Uterus (tissue), 4 donors: ENCODE data around the gene INPP5D. TPM values are rescaled to one million over a fixed set of nuclear protein-coding genes. Genes with fewer than 3 reads are reported as not detected.
A peak's percentile ranks its signal among the peaks of the same experiment; 100 is the strongest.
"Not testable (repeated sequence)": the region's sequence is repeated elsewhere in the genome, so short reads cannot be mapped to it uniquely, and the experiment has no call there.

Experiments
- DNase-seq, 2 donors: peaks; one replicate each; pipeline ENCODE4 v3.0.0-alpha.2; 2019 to 2020
- H3K27ac ChIP-seq, 2 donors: fragments of 200-600 bp; sonication (generic); 1 replicate in 1 of 2; 2 replicates in 1 of 2; pipeline ENCODE4 v1.5.1; 2016 to 2018
- H3K27me3 ChIP-seq, 2 donors: fragments of 200-600 bp; sonication (generic); one replicate each; pipeline ENCODE4 v1.5.1; 2018 to 2019; ENCODE audit warnings: control low read depth in 1 of 2
- H3K36me3 ChIP-seq, 2 donors: fragments of 200-600 bp; sonication (generic); one replicate each; pipeline ENCODE4 v1.5.1; 2019; ENCODE audit warnings: control low read depth in 1 of 2
- H3K4me1 ChIP-seq, 2 donors: fragments of 200-600 bp; sonication (generic); one replicate each; pipeline ENCODE4 v1.5.1; 2018 to 2019; ENCODE audit warnings: control low read depth in 1 of 2
- H3K4me3 ChIP-seq, 2 donors: fragments of 200-600 bp; sonication (generic); 1 replicate in 1 of 2; 2 replicates in 1 of 2; pipeline ENCODE4 v1.5.1; 2018 to 2019; ENCODE audit warnings: mild to moderate bottlenecking in 1 of 2
- H3K9me3 ChIP-seq, 2 donors: fragments of 200-600 bp; sonication (generic); one replicate each; pipeline ENCODE4 v1.5.1; 2019; ENCODE audit warnings: control low read depth in 1 of 2
- POLR2A ChIP-seq, 2 donors: fragments of 450-650 bp; IDR thresholded peaks; one replicate each; pipeline ENCODE4 v1.6.1; 2016; ENCODE audit warnings: antibody characterized with exemption in 2 of 2, mild to moderate bottlenecking in 1 of 2, moderate library complexity in 1 of 2
- intact Hi-C: fragments of 100-400 bp; cut with DNase I; formaldehyde crosslinking; loops from one replicate; pipeline ENCODE4 v1.15.1; 2023; ENCODE audit warnings: low total_unique reads
- total RNA-seq, 4 donors: library from RNA; depleted of rRNA in 3 of 4; stranded (reverse); fragments of >200 nt in 3 of 4; gene quantifications; one replicate each; pipeline versions ENCODE4 v1.1.0 to v1.2.4, GENCODE V29; 2014 to 2023
- TF ChIP-seq, protein P1 (sequence below), 4 experiments: fragments of 200-600 bp in 2 of 4; fragments of 450-650 bp in 2 of 4; sonication (generic) in 2 of 4; IDR thresholded peaks; one replicate each; pipeline ENCODE4 v1.5.1; 2016 to 2019; ENCODE audit warnings: antibody characterized with exemption in 4 of 4, mild to moderate bottlenecking in 2 of 4, moderate library complexity in 1 of 4
- donor health status: DM: yes; HTN: yes; CAD: no.

Gene INPP5D
- total RNA-seq, 4 donors from 2014 or later = 14.2 to 37.9 (median 22.3) TPM

DNA sequence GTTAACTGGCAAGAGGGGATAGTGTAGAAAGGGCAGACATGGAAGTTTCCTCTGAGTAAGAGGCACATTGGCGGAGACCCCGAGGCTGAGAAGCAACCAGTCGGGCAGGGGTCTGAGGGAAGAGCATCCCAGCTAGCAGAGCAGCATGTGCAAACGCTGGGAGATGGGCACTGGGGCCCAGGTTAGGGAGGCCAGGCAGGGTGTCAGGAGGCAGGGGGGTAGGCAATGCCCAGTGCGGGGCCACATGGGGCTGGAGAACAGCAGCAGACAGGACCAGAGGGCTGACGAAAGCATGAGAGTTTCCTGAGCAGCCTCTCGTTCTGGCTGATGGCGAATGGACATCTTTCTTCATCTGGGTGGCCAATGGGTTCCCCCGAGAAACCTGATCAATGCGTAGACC is 88.2 kb downstream of the INPP5D start:
- DNase-seq = no peak
- Histone ChIP-seq H3K9me3 (no peaks in the 10 kb centered on the region), H3K27ac (no peak overlapping the region), H3K4me3 (no peak overlapping the region), H3K27me3 (no peaks in the 10 kb centered on the region), H3K36me3 (no peaks in the 10 kb centered on the region), H3K4me1 (no peaks in the 10 kb centered on the region)
- TF ChIP-seq, protein P1, sequence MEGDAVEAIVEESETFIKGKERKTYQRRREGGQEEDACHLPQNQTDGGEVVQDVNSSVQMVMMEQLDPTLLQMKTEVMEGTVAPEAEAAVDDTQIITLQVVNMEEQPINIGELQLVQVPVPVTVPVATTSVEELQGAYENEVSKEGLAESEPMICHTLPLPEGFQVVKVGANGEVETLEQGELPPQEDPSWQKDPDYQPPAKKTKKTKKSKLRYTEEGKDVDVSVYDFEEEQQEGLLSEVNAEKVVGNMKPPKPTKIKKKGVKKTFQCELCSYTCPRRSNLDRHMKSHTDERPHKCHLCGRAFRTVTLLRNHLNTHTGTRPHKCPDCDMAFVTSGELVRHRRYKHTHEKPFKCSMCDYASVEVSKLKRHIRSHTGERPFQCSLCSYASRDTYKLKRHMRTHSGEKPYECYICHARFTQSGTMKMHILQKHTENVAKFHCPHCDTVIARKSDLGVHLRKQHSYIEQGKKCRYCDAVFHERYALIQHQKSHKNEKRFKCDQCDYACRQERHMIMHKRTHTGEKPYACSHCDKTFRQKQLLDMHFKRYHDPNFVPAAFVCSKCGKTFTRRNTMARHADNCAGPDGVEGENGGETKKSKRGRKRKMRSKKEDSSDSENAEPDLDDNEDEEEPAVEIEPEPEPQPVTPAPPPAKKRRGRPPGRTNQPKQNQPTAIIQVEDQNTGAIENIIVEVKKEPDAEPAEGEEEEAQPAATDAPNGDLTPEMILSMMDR (IDR thresholded peaks at IDR 0.05) = no peak
- TF ChIP-seq POLR2A (IDR thresholded peaks at IDR 0.05) = no peak
- intact Hi-C loops = no loop called here

DNA sequence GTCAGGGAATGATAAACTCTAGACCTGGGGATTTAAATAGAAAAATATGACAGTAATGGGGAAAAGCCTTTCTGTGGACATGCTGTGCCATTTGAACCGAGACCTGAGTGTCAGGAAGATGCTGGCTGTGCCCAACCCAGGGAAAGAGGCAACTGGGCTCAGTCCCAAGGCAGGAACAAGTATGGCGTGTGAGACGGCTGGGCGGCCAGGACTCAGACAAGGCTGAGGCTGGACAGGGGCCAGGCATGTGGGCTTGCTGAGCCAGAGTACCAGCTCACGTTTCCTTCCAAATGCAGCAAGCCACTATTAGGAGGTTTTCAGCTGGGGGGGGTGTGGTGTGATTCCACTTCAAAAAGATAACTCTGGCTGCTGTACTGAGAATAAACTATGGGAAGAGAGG is 92.4 kb downstream of the INPP5D start:
- Histone ChIP-seq H3K4me1 (no peaks in the 10 kb centered on the region), H3K27ac (no peak overlapping the region), H3K27me3 (no peaks in the 10 kb centered on the region), H3K36me3 (no peaks in the 10 kb centered on the region), H3K9me3 (no peaks in the 10 kb centered on the region), H3K4me3 (no peak overlapping the region)
- intact Hi-C loops = no loop called here
- no peak for TF ChIP-seq POLR2A (IDR thresholded peaks at IDR 0.05)
- peak in 1 of 2 donors; percentile 21 for DNase-seq

- Histone ChIP-seq H3K36me3 (no peaks in the 10 kb centered on the region), H3K4me3 (no peak overlapping the region), H3K4me1 (no peaks in the 10 kb centered on the region), H3K27ac (no peak overlapping the region), H3K27me3 (no peaks in the 10 kb centered on the region), H3K9me3 (no peaks in the 10 kb centered on the region)
- no peak for TF ChIP-seq POLR2A (IDR thresholded peaks at IDR 0.05)
- no peak for DNase-seq
- intact Hi-C loops = no loop called here
Measured at GRCh38 chr2:233153146-233153798, 93.1 kb downstream of the INPP5D start.

DNA sequence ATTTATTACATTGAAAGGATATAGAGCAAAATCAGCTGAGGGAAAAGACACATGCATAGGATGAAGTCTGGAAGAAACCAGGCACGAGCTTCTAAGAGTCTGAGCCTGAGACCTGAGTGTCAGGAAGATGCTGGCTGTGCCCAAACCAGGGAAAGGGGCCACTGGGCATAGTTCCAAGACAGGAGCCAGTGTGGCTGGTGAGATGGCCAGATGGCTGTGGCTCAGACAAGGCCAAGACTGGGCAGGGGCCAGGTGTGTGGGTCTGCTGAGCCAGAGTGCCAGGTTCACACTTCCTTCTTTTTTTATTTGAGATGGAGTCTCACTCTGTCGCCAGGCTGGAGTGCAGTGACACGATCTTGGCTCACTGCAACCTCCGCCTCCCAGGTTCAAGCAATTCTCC is 95.9 kb downstream of the INPP5D start:
- H3K27ac ChIP-seq = no peak overlapping the region
- intact Hi-C loops = no loop called here

GRCh38 chr2:233156461-233156860 is 96.3 kb downstream of the INPP5D start:
- H3K27me3 ChIP-seq, H3K27ac ChIP-seq, H3K9me3 ChIP-seq, H3K4me1 ChIP-seq, intact Hi-C loops, DNase-seq, H3K4me3 ChIP-seq, H3K36me3 ChIP-seq: not testable (repeated sequence)

More for the DNA sequence above, 95.9 kb downstream of the INPP5D start:
- Histone ChIP-seq H3K4me1 (no peaks in the 10 kb centered on the region), H3K36me3 (no peaks in the 10 kb centered on the region), H3K9me3 (no peaks in the 10 kb centered on the region), H3K27me3 (no peaks in the 10 kb centered on the region), H3K4me3 (no peak overlapping the region)
- no peak for DNase-seq
- TF ChIP-seq, protein P1 (IDR thresholded peaks at IDR 0.05) = no peak
- TF ChIP-seq POLR2A (IDR thresholded peaks at IDR 0.05) = no peak

GRCh38 chr2:233161730-233162129 is 101.6 kb downstream of the INPP5D start:
- no peaks in the 10 kb centered on the region for H3K27me3 ChIP-seq
- intact Hi-C loops = no loop called here
- no peak for DNase-seq

More at GRCh38 chr2:233161730-233162129, 101.6 kb downstream of the INPP5D start:
- TF ChIP-seq, protein P1 (IDR thresholded peaks at IDR 0.05) = no peak
- no peak for TF ChIP-seq POLR2A (IDR thresholded peaks at IDR 0.05)
- Histone ChIP-seq H3K9me3 (no peaks in the 10 kb centered on the region), H3K4me1 (no peaks in the 10 kb centered on the region), H3K4me3 (no peak overlapping the region), H3K27ac (no peak overlapping the region), H3K36me3 (no peaks in the 10 kb centered on the region)
